ENCODE data around the gene TRPM1.

The TRPM1 gene

GRCh38 chr15:31082771-31083369 is 18.7 kb downstream of the TRPM1 start:
- DNase-seq (ENCODE audit: low read depth), result no peak

GRCh38 chr15:31081588-31082250 is 19.8 kb downstream of the TRPM1 start:
- no peak for DNase-seq (ENCODE audit: low read depth)

- DNase-seq (ENCODE audit: low read depth), result no peak
Measured at GRCh38 chr15:31081056-31081455, 20.5 kb downstream of the TRPM1 start.

GRCh38 chr15:31080591-31081014 is 20.9 kb downstream of the TRPM1 start:
- no peak for DNase-seq (ENCODE audit: low read depth)

- no peak for DNase-seq (ENCODE audit: low read depth)
Measured at GRCh38 chr15:31079519-31079918, 22.0 kb downstream of the TRPM1 start.

- no peak for DNase-seq (ENCODE audit: low read depth)
Measured at GRCh38 chr15:31078471-31078870, 23.1 kb downstream of the TRPM1 start.

- DNase-seq (ENCODE audit: low read depth), result no peak
Measured at GRCh38 chr15:31077941-31078340, 23.6 kb downstream of the TRPM1 start.

GRCh38 chr15:31077181-31077580 is 24.3 kb downstream of the TRPM1 start:
- DNase-seq (ENCODE audit: low read depth), result no peak

GRCh38 chr15:31074321-31074720 is 27.2 kb downstream of the TRPM1 start:
- DNase-seq (ENCODE audit: low read depth), result no peak

- no peak for DNase-seq (ENCODE audit: low read depth)
Measured at GRCh38 chr15:31070867-31071266, 30.7 kb downstream of the TRPM1 start.

GRCh38 chr15:31069360-31070000 is 32.0 kb downstream of the TRPM1 start:
- DNase-seq (ENCODE audit: low read depth), result no peak

GRCh38 chr15:31067890-31068603 is 33.5 kb downstream of the TRPM1 start:
- DNase-seq (ENCODE audit: low read depth), result no peak

- no peak for DNase-seq (ENCODE audit: low read depth)
Measured at GRCh38 chr15:31065824-31066223, 35.7 kb downstream of the TRPM1 start.

- DNase-seq (ENCODE audit: low read depth), result no peak
Measured at GRCh38 chr15:31062911-31063310, 38.6 kb downstream of the TRPM1 start.

- no peak for DNase-seq (ENCODE audit: low read depth)
Measured at GRCh38 chr15:31062310-31062847, 39.1 kb downstream of the TRPM1 start.

- DNase-seq (ENCODE audit: low read depth), result no peak
Measured at GRCh38 chr15:31060429-31061140, 40.9 kb downstream of the TRPM1 start.

- no peak for DNase-seq (ENCODE audit: low read depth)
Measured at GRCh38 chr15:31058236-31058962, 43.1 kb downstream of the TRPM1 start.

GRCh38 chr15:31051496-31052080 is 49.9 kb downstream of the TRPM1 start:
- DNase-seq (ENCODE audit: low read depth), result no peak

- no peak for DNase-seq (ENCODE audit: low read depth)
Measured at GRCh38 chr15:31050953-31051352, 50.6 kb downstream of the TRPM1 start.

- DNase-seq (ENCODE audit: low read depth), result no peak
Measured at GRCh38 chr15:31049682-31050615, 51.6 kb downstream of the TRPM1 start.
